GM19025 (cell line): ENCODE results near the gene GNG12.

Source experiments
- ATAC-seq: cut with Tn5 transposase; IDR thresholded peaks from one replicate; pipeline ENCODE4 v1.9.1; 2021; ENCODE audit warnings: mild to moderate bottlenecking, low read depth, moderate library complexity; ENCODE audit not compliant: unreplicated experiment

Gene GNG12

GRCh38 chr1:67759692-67760029, 73.6 kb downstream of the GNG12 start:
- peak; percentile 8 for ATAC-seq

- no peak for ATAC-seq
Measured at GRCh38 chr1:67759066-67759465, 74.2 kb downstream of the GNG12 start.

- ATAC-seq: no peak
Measured at GRCh38 chr1:67755619-67756018, 77.6 kb downstream of the GNG12 start.

- no peak for ATAC-seq
Measured at GRCh38 chr1:67755160-67755559, 78.1 kb downstream of the GNG12 start.

- no peak for ATAC-seq
Measured at GRCh38 chr1:67754526-67754920, 78.7 kb downstream of the GNG12 start.

DNA sequence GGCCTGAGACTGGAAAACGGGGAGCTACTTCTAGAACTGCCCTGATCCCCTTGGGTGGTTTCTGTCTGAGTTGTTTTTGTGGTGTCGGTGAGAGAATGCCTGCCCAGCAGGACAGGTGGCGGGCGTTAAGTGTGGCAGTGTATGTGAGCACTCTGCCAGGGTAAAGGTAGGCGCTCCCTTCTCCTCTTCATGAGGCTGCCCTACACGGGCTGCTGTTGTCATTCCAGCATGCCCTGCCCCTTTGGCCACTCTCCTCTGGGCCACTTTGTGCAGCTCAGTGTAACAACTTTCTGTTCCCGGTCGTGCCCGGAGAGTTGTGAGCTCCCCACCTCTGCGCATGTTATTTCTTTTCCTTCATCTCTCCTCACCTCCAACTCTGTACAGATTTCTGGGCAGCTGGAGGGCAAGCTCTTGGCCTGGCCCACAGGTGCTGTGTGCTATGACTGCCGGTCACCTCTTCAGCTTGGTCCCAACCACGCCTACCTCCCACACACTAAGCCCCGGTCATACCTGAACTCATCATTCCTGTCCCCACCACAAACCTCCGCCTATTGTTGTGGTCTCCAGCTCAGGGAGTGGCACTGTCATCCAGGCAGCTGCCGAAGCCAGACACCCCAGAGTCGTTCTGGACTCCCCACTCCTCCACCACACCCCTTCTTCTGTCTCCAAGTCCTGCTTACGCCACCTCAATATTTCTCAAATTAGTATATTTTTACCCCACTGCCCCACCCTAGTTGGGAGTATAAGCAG, 79.3 kb downstream of the GNG12 start:
- no peak for ATAC-seq

DNA sequence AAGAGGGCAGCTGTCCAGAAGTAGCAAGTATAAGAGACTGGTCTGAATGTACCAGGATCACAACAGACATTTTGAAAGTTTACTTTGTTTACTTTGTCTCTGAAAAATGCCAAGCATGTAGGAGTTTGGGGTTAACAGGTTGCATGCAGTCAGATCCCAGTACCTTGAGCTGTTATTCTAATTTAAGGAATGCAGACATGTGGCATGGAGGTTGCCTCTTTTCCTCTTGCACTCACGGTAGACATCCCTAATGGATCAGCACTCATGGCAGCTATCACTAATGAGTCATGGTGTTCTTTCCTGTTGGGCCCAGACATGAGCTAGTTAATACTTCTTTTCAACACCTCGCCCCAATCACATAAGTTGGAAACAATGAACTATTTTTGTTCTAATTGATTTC, 81.0 kb downstream of the GNG12 start:
- ATAC-seq: no peak

- ATAC-seq: no peak
Measured at GRCh38 chr1:67750691-67751054, 82.6 kb downstream of the GNG12 start.

DNA sequence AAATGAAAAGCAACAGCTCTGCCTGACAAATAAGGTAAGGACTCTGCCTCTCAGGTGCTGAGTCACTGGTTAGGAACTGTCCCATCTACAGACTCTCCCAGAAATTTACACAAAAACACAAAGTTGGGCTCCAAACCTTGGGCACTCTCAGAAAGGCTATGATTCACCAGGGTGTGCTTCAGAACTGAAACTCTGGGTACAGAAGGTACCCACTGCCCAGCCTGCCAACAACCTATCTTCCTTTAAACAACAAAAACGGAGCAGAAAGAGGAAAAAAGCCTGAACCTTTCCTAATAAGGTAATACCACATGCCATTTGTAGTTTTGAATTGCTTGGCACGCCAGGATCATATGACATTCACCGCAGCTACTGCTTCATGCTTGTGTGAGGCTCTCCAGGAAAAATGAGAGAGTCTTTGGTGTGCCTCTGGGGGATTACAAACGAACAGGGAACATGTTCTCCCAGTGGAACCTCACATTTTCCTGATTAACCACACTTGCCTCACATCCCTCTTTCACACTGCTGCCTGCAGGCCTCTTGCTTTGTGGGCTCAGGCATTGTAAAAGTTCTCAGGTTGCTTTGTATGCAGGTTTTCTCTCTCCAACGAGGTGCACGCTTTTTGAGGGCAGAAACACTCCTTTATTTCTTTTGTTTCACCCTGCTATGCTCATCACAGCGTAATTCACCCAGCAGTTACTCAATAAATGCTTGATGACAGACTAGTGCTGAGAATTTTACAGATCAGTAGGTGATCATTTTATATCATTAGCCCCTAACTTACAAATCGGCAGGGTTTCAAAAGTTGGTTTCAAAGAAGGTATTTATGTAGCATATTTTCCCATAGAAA, 83.2 kb downstream of the GNG12 start:
- ATAC-seq: no peak

GRCh38 chr1:67749263-67749843, 83.9 kb downstream of the GNG12 start:
- ATAC-seq: no peak

DNA sequence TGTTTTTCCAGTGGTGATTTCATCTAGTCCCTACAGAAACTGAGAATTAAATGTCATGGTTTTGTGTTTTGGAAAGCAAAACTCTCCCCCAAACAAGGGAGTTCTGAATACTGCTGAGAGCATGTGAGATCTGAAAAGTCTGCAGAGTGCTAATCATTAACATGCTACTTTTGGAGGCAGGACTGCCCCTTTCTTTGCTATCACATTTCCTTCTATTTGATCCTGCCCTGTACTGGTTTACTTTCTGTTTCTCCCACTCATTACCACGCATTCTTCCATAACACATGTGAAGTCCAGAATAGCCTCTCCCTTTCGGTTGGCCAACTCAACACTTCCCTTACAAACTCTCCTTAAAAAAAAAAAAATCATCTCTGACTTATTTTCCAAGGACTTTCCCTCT, 84.6 kb downstream of the GNG12 start:
- ATAC-seq: peak; percentile 93

- ATAC-seq: no peak
Measured at GRCh38 chr1:67747671-67748546, 85.4 kb downstream of the GNG12 start.

GRCh38 chr1:67745875-67746698, 87.2 kb downstream of the GNG12 start:
- no peak for ATAC-seq

DNA sequence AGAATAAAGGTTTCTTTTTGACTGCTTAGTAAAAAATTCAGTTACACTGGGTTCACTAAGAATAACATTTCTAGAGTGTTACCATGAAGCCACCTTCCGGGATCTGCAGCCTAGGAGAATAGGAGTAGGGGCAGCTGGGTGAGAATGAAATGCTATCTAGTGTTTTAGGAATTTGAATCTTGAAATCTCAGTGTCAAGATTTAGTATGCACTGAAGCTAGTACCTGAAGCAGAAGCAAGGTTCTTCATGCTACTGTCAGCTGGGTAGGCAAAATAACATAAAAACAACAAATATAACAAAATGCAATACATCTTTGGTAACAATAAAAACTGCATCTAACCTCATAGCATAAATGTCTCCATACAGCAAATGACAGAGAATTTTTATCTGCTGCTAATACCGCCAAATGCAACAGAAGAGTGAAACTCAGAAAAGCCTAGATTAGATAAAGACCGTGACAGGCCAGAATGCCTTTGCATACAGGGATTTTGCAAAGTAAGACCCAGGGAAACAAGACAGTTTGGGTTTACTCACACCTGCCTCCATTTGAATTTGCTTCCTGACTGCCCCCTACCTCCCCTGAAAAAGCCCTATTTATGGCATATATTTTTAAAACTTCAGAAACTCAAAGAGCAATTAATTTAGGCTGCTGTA, 90.1 kb downstream of the GNG12 start:
- ATAC-seq: no peak

DNA sequence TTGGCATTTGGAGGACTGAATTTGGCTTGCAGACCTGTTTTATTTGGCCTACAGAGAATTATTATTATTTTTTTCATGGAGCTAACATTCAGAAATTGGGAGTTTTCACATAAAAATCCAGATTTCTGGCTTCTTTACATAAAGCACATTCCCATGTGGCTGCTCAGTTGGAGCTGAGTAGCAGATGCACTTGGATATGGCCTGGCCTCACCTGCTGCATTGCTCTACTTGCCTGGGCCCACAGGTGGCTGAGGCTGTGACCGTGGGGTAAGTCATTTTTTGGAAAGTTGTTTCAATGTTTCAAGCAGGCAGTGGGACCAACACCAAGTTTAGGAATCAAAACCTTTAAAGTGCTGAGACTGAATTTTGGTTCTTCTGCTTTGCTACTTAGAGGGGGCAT, 91.5 kb downstream of the GNG12 start:
- ATAC-seq: no peak

GRCh38 chr1:67741121-67741520, 92.1 kb downstream of the GNG12 start:
- no peak for ATAC-seq

DNA sequence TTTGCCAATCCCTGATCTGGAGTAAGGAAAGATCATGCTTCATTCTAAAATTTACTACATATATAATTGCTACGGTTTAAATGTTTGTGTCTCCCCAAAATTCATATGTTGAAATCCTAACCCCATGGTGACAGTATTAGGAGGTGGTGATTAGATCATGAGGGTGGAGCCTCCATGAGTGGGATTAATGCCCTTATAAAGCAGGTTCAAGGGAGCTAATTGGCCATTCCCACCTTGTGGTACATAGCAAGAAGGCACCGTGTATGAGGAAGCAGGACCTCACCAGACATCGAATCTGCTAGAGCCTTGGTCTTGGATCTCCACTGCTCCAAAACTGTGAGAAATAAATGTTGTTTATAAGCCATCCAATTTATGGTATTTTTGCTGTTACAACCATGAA, 92.7 kb downstream of the GNG12 start:
- ATAC-seq: no peak

DNA sequence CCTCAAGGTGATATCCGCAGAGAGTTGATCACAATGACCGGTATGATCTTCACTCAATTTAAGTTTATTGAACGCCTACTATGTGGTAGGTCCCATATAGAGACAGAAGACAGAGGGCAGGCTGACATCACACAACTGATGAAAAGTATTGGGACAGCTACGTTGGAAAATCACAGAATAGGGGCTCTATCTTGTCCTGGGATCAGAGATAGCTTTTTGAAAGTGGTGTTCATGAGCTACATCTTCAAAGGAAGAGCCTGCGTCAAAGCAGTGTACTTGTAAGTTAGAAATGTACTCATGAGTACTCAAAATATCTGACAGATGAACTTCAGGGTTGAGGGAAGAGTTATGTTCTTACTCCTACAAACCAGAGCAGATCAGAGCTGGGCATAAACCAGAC, 93.9 kb downstream of the GNG12 start:
- no peak for ATAC-seq

GRCh38 chr1:67738401-67738800, 94.9 kb downstream of the GNG12 start:
- no peak for ATAC-seq
